Measurements from ENCODE around the gene ETV3L.

- TF ChIP-seq CTCF (IDR thresholded peaks at IDR 0.05) = no peak
- TF ChIP-seq POLR2A (IDR thresholded peaks at IDR 0.05) = no peak
Measured at GRCh38 chr1:157113631-157114030, 14.0 kb upstream of the ETV3L start.

Measured in heart left ventricle (tissue), 13 donors.